Trophoblast cell (in vitro differentiated cells and primary cell): Measurements from ENCODE around the gene CST7.

Experiments
- DNase-seq, 2 donors: peaks; one replicate each; pipeline ENCODE4 v3.0.0-alpha.2; 2016
- H2AFZ ChIP-seq: 2 replicates; pipeline ENCODE4 v1.6.1; 2013; ENCODE audit warnings: low read length, moderate library complexity, mild to moderate bottlenecking; ENCODE audit not compliant: insufficient read depth, poor library complexity
- H2AK5ac ChIP-seq: 2 replicates; pipeline ENCODE4 v1.6.1; 2013; ENCODE audit warnings: mild to moderate bottlenecking, low read length
- H2BK120ac ChIP-seq: 2 replicates; pipeline ENCODE4 v1.6.1; 2013; ENCODE audit warnings: low read length, mild to moderate bottlenecking, moderate library complexity; ENCODE audit not compliant: insufficient read depth, poor library complexity
- H2BK12ac ChIP-seq: 2 replicates; pipeline ENCODE4 v1.6.1; 2013; ENCODE audit warnings: mild to moderate bottlenecking, low read length, moderate library complexity
- H2BK5ac ChIP-seq: 2 replicates; pipeline ENCODE4 v1.6.1; 2013; ENCODE audit warnings: low read length, low read depth, moderate library complexity, mild to moderate bottlenecking; ENCODE audit not compliant: poor library complexity
- H3K14ac ChIP-seq: 2 replicates; pipeline ENCODE4 v1.6.1; 2013; ENCODE audit warnings: mild to moderate bottlenecking, low read length
- H3K18ac ChIP-seq: 2 replicates; pipeline ENCODE4 v1.6.1; 2013; ENCODE audit warnings: mild to moderate bottlenecking, low read length
- H3K23ac ChIP-seq: 2 replicates; pipeline ENCODE4 v1.6.1; 2013; ENCODE audit warnings: low read length
- H3K27ac ChIP-seq: 2 replicates; pipeline ENCODE4 v1.5.1; 2013; ENCODE audit warnings: low read depth, mild to moderate bottlenecking, inconsistent platforms, low read length, moderate library complexity
- H3K27me3 ChIP-seq: 2 replicates; pipeline ENCODE4 v1.6.1; 2013; ENCODE audit warnings: inconsistent platforms, mild to moderate bottlenecking, low read length, moderate library complexity; ENCODE audit not compliant: insufficient read depth
- H3K36me3 ChIP-seq, 2 experiments: 1 replicate in 1 of 2; 2 replicates in 1 of 2; pipeline ENCODE4 v1.6.1; 2013; ENCODE audit warnings: low read length in 2 of 2, mild to moderate bottlenecking in 2 of 2, moderate library complexity in 1 of 2; ENCODE audit not compliant: insufficient read depth in 2 of 2, control insufficient read depth in 1 of 2
- H3K4ac ChIP-seq: 2 replicates; pipeline ENCODE4 v1.6.1; 2013; ENCODE audit warnings: low read depth, mild to moderate bottlenecking, low read length, moderate library complexity
- H3K4me1 ChIP-seq, 2 experiments: 1 replicate in 1 of 2; 2 replicates in 1 of 2; pipeline ENCODE4 v1.6.1; 2013; ENCODE audit warnings: low read length in 2 of 2, mild to moderate bottlenecking in 2 of 2, moderate library complexity in 1 of 2; ENCODE audit not compliant: insufficient read depth in 2 of 2, control insufficient read depth in 1 of 2
- H3K4me2 ChIP-seq: 2 replicates; pipeline ENCODE4 v1.6.1; 2013; ENCODE audit warnings: inconsistent platforms, mild to moderate bottlenecking, low read length, moderate library complexity
- H3K4me3 ChIP-seq: 2 replicates; pipeline ENCODE4 v1.5.1; 2013; ENCODE audit warnings: mild to moderate bottlenecking, low read depth, low read length, inconsistent platforms
- H3K79me1 ChIP-seq: one replicate; pipeline ENCODE4 v1.6.1; 2013; ENCODE audit warnings: low read length
- H3K79me2 ChIP-seq: 2 replicates; pipeline ENCODE4 v1.6.1; 2013; ENCODE audit warnings: low read length, mild to moderate bottlenecking; ENCODE audit not compliant: control insufficient read depth, insufficient read depth, poor library complexity
- H3K9ac ChIP-seq: 2 replicates; pipeline ENCODE4 v1.6.1; 2013; ENCODE audit warnings: mild to moderate bottlenecking, low read length
- H3K9me3 ChIP-seq: 2 replicates; pipeline ENCODE4 v1.6.1; 2013; ENCODE audit warnings: low read depth, mild to moderate bottlenecking, control low read depth, inconsistent platforms, low read length; ENCODE audit not compliant: insufficient read depth
- H4K12ac ChIP-seq: 2 replicates; pipeline ENCODE4 v1.6.1; 2013; ENCODE audit warnings: low read depth, mild to moderate bottlenecking, low read length, moderate library complexity
- H4K8ac ChIP-seq: 2 replicates; pipeline ENCODE4 v1.6.1; 2013; ENCODE audit warnings: low read depth, mild to moderate bottlenecking, low read length, moderate library complexity
- H4K91ac ChIP-seq: one replicate; pipeline ENCODE4 v1.6.1; 2013; ENCODE audit warnings: low read depth, mild to moderate bottlenecking, low read length, moderate library complexity
- WGBS: extraction: QIAGEN DNeasy Blood & Tissue Kit; methylation state at CpG from one replicate; pipeline ENCODE4 v1.1.7; 2013; ENCODE audit warnings: missing lambda C conversion rate; ENCODE audit not compliant: insufficient read length, insufficient coverage; ENCODE audit errors: extremely low coverage; 5-methylcytosine and 5-hydroxymethylcytosine counted together

The CST7 gene

GRCh38 chr20:24909861-24910260, 39.2 kb upstream of the CST7 start:
- Histone ChIP-seq H3K9ac (no peak overlapping the region), H3K4ac (no peak overlapping the region)

GRCh38 chr20:24910461-24910860, 38.6 kb upstream of the CST7 start:
- H3K27ac ChIP-seq: no peak overlapping the region
- H3K4ac ChIP-seq: no peak overlapping the region
- H4K91ac ChIP-seq: no peak overlapping the region
- H3K18ac ChIP-seq: no peak overlapping the region
- no peaks in the 10 kb centered on the region for H3K36me3 ChIP-seq
- no peak overlapping the region for H3K23ac ChIP-seq
- H4K12ac ChIP-seq: no peak overlapping the region
- H3K9me3 ChIP-seq: peaks cover 7% of the 10 kb centered on the region
- no peak overlapping the region for H2AK5ac ChIP-seq
- H3K4me1 ChIP-seq: no peaks in the 10 kb centered on the region
- no peak overlapping the region for H3K14ac ChIP-seq
- H3K4me2 ChIP-seq: no peak overlapping the region
- no peaks in the 10 kb centered on the region for H3K27me3 ChIP-seq
- no peaks in the 10 kb centered on the region for H3K79me2 ChIP-seq
- no peak overlapping the region for H2BK120ac ChIP-seq
- H3K79me1 ChIP-seq: no peaks in the 10 kb centered on the region
- H4K8ac ChIP-seq: no peak overlapping the region
- no peak overlapping the region for H2BK5ac ChIP-seq
- H2BK12ac ChIP-seq: no peak overlapping the region
- H3K9ac ChIP-seq: no peak overlapping the region
- DNase-seq: no peak
- no peak overlapping the region for H2AFZ ChIP-seq
- WGBS: no CpG with 5 or more reads among the region's 3 CpGs
- no peak overlapping the region for H3K4me3 ChIP-seq

More at GRCh38 chr20:24909861-24910260, 39.2 kb upstream of the CST7 start:
- no peaks in the 10 kb centered on the region for H3K79me2 ChIP-seq
- no peak overlapping the region for H2BK12ac ChIP-seq
- no peaks in the 10 kb centered on the region for H3K36me3 ChIP-seq
- H3K27ac ChIP-seq: no peak overlapping the region
- no peak overlapping the region for H2BK120ac ChIP-seq
- no peak overlapping the region for H3K4me2 ChIP-seq
- no peak overlapping the region for H3K14ac ChIP-seq
- H4K8ac ChIP-seq: no peak overlapping the region
- H2AK5ac ChIP-seq: no peak overlapping the region
- H3K18ac ChIP-seq: no peak overlapping the region
- H3K23ac ChIP-seq: no peak overlapping the region
- no peak overlapping the region for H2BK5ac ChIP-seq
- no peak overlapping the region for H4K12ac ChIP-seq
- no peaks in the 10 kb centered on the region for H3K27me3 ChIP-seq
- no peak overlapping the region for H2AFZ ChIP-seq
- no peak for DNase-seq
- peaks cover 7% of the 10 kb centered on the region for H3K9me3 ChIP-seq
- no peaks in the 10 kb centered on the region for H3K79me1 ChIP-seq
- WGBS: no CpG with 5 or more reads among the region's 4 CpGs
- no peak overlapping the region for H4K91ac ChIP-seq
- no peak overlapping the region for H3K4me3 ChIP-seq
- no peaks in the 10 kb centered on the region for H3K4me1 ChIP-seq

DNA sequence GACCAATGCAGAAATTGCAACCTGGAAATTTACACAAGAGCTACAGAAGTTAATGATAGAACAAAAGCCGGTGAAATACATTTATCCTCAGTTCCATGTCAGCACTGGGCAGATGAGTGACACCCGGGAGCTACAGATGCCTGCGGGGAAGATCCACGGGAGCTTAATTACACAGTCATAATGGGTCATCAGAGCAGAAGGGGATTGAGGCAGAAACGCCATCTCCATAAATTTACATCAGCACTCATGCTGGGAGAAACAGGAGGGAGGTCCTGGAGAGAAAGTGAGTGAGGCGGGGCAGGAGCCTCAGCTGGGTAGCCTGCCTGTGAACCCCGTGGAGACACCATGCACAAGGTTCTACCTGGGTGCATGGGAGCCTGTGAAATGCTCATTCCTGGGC, 37.6 kb upstream of the CST7 start:
- no peaks in the 10 kb centered on the region for H3K79me1 ChIP-seq

DNA sequence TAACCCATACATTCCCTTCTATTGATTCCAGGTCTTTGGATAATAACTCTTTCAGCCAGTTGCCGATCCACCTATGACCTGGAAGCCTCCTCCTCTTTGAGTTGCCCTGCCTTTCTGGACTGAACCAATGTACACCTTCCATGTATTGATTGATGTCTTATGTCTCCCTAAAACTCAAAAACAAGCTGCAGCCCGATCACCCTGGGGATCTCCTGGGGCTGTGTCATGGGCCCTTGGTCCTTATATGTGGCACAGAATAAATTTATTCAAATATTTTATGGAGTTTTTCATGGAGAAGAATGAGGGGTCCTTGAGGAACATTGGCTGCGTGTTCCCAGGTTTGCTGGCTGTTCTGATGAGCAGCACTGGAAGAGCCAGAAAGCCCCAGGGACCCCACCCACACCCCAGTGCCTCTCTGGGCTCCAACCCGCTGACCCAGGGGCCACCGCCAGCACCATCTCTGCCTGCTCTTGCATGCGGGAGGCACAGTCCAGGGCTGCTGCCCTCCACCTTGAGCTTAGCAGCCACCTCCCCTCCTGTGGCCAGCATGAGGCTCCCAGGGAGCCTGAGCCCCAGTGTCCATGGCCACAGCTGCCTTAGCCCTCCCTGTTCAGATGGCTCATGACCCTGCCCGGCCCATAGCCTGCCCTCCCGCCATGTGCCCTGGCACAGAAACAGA, 36.5 kb upstream of the CST7 start:
- Histone ChIP-seq H3K9ac (no peak overlapping the region), H2BK120ac (no peak overlapping the region)

More for the DNA sequence above, 37.6 kb upstream of the CST7 start:
- Histone ChIP-seq H3K27me3 (no peaks in the 10 kb centered on the region), H3K18ac (no peak overlapping the region), H3K79me2 (no peaks in the 10 kb centered on the region), H4K12ac (no peak overlapping the region), H4K91ac (no peak overlapping the region), H3K9me3 (peaks cover 10% of the 10 kb centered on the region), H3K9ac (no peak overlapping the region), H4K8ac (no peak overlapping the region), H2BK5ac (no peak overlapping the region), H3K23ac (no peak overlapping the region), H3K4me1 (no peaks in the 10 kb centered on the region), H2BK120ac (no peak overlapping the region), H2BK12ac (no peak overlapping the region), H3K4ac (no peak overlapping the region), H3K4me3 (no peak overlapping the region), H3K36me3 (no peaks in the 10 kb centered on the region), H3K4me2 (no peak overlapping the region), H3K14ac (no peak overlapping the region), H3K27ac (no peak overlapping the region), H2AFZ (no peak overlapping the region), H2AK5ac (no peak overlapping the region)
- WGBS: no CpG with 5 or more reads among the region's 7 CpGs
- no peak for DNase-seq

More for the DNA sequence above, 36.5 kb upstream of the CST7 start:
- no peak for DNase-seq
- Histone ChIP-seq H2BK12ac (no peak overlapping the region), H3K18ac (no peak overlapping the region), H3K4me2 (no peak overlapping the region), H3K9me3 (peaks cover 10% of the 10 kb centered on the region), H3K79me1 (no peaks in the 10 kb centered on the region), H3K36me3 (no peaks in the 10 kb centered on the region), H4K8ac (no peak overlapping the region), H3K14ac (no peak overlapping the region), H3K23ac (no peak overlapping the region), H3K27ac (no peak overlapping the region), H3K4me3 (no peak overlapping the region), H3K27me3 (no peaks in the 10 kb centered on the region), H2AK5ac (no peak overlapping the region), H2BK5ac (no peak overlapping the region), H3K4me1 (no peaks in the 10 kb centered on the region), H4K91ac (no peak overlapping the region), H3K79me2 (no peaks in the 10 kb centered on the region), H4K12ac (no peak overlapping the region), H3K4ac (no peak overlapping the region), H2AFZ (no peak overlapping the region)
- WGBS: no CpG with 5 or more reads among the region's 8 CpGs
